ENCODE results near the gene ZNF22. TPM values are rescaled to one million over a fixed set of nuclear protein-coding genes. Genes with fewer than 3 reads are reported as not detected.

The ZNF22 gene
- 5.4 to 6.4 TPM (median 5.9 TPM) in 5 replicates for total RNA-seq (2022; extraction: Qiagen RNA extraction; ENCODE audit: low read depth)

DNA sequence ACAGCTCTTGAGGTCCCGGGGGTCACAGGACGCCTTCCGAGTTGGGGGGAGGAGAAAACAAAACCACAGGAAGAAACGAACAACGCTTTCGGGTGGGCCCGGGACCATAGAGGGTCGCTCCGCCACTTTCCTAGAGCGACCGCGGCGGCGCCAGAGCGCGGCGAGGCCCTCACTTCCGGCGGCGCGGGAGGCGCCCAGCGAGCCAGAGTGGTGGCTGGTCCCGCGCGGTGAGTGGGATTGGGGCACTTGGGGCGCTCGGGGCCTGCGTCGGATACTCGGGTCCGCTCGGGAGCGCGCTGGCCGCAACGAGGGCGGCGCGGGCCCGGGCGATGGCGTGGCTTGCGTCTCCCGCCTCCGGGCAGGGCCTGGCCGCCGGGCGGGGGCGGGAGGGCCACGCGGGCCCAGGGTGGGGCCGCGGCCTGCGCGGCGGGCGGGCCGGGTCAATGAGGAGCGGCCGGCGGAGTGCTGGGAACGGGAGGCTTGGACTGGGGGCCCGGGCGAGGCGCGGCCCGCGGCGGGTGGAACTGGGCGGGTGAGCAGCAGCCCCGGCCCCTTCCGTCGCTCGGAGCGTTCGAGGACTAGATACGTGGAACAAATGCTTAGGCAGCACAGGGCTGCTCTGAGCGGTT lies at the start of gene ZNF22:
TSS of gene ZNF22 (plus strand) at position 172 of the 629 bp plus-strand sequence. CDS start 2,446 bp downstream, outside the sequence.

DNA sequence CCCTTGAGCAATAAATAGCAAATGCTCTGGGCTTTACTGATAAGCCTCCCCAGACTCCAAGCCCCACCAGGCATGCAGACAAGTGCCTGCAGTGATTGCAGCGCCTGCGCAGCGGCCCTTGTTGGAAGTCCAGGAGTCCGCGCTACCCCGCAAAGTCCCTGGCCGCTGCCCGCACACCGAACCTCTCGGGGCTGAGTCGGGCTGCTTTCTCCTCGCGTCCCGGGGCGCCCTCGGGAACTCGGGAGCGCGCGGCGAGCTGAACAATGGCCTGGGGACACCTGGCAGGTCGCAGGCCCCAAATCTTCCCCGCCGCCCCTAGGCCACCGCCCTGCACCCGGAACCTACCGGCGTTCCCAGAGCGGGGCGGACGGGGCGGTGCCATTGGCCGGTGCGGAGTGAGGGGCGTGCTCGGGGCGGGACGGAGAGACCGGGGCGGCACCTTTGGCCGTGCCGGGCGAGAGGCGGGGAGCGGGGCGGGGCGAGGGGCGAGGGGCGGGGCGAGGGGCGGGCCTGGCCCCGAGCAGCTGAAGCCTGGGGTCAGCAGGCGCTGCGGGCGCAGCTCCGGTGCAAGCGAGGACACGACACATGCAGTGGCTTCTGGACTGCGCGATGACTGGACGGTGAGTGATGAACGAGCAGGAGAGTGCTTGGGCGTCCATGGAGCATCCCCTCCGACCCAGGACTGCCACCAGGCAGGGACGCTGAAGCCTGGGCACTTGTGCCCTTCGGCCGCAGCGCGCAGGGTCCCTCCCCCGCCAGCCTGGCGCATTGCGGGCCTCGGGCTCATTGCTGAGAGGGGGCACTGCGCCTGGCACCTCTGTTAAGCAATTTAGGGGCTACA lies 41.3 kb upstream of the ZNF22 start, which contains the start of gene RASSF4:
TSS of gene RASSF4 (plus strand) at position 556 of the 841 bp plus-strand sequence. CDS start 10,401 bp downstream, outside the sequence.

DNA sequence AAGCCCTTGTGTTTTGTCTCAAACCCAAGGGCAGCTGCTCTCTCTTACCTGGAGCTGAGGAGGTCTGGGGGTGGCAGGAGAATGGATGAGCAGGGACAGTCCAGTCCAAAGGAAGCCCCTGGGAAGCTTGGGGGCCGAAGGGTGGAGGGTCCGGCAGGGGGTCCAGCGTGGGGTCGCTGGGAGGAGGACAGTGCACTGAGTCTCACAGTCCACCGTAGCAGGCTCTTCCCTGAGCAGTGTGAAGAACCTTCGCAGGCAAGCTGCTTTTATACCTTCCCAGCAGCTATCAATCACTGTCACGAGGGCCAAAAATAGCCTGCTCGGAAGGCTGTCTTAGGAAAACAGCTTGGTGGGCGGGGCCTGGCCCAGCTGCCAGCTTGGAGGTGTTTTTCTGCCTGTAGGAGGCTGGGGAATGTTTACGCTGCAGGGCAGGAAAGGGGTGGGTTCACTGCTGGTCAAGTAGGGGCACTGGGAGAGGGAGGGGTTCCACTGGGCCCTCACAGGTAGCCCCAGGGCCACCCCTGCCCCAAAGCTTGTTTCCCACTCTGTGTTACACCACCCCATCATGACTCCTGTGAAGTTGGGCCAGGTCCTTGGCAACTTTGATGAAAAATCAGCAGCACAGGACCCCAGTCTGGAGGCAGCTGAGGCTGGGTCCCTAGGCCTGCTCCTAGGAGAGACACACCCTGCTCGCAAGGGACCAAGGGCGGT lies 22.0 kb upstream of the ZNF22 start, which contains the start of gene DEPP1:
TSS of gene DEPP1 (minus strand) at position 240 of the 711 bp plus-strand sequence. CDS start 779 bp downstream, outside the sequence.

Other genes with a start within 250 kb of the ZNF22 start
- gene TMEM72, start 89.6 kb upstream of the ZNF22 start, total RNA-seq (2022; extraction: Qiagen RNA extraction; ENCODE audit: low read depth), result not detected in 5 replicates
- 1.1 to 1.7 TPM (median 1.3 TPM) in 5 replicates for gene RASSF4, start 41.1 kb upstream of the ZNF22 start, total RNA-seq (2022; extraction: Qiagen RNA extraction; ENCODE audit: low read depth)
- gene DEPP1, start 22.1 kb upstream of the ZNF22 start, total RNA-seq (2022; extraction: Qiagen RNA extraction; ENCODE audit: low read depth), result 1.3 to 1.8 TPM (median 1.4 TPM) in 5 replicates